ENCODE results near the gene NSUN6.

The NSUN6 gene

DNA sequence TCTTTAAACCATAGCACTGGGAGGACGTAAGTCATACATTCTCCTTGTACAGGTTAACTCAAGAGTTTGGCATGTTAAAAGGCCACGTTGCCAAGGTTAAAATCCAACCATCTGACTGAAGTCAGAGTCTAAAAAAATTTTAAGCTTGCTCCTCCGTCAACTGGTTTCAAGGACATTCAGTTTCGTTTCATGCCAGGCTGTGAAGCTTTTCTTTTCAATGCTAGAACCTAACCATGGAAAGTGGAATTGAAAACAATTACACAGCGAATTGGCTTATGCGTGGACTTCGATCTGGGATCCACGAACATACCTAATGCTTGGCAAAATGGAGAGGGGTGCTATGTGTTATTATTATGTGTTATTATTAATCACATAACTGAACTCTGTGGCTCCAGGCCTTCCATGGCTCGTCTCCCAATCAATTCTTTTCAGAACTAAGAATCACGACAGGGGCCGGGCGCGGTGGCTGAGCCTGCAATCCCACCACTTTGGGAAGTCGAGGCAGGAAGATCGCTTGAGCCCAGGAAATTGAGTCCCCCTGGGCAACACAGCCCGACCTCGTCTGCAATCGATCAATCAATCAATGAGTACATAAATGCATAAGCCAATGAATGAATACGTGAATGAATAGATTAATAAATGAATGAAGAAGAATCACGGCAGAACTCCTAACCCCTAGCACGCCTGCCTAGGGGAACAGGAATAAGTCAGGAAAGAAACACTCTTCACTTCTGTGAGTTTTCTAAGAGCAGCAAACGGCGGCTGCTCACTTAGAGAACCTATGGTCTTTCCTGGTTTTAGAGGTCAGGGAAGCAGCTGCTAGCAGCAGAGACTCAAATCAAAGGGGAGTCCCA lies 7.1 kb upstream of the NSUN6 start:
- Mint-ChIP-seq H3K27ac (peak overlapping the region; percentile 99), H3K36me3 (ENCODE audit: low read depth) (peaks cover 35% of the 10 kb centered on the region), H3K9me3 (peaks cover 12% of the 10 kb centered on the region), H3K27me3 (ENCODE audit: low read depth, poor library complexity) (peaks cover 6% of the 10 kb centered on the region), H3K4me1 (peaks cover 30% of the 10 kb centered on the region), H3K4me3 (peak overlapping the region; percentile 100)
- no peak for DNase-seq
- TF ChIP-seq CTCF (IDR thresholded peaks at IDR 0.05): no peak

GRCh38 chr10:18656724-18657123 lies 5.3 kb upstream of the NSUN6 start:
- Mint-ChIP-seq H3K9me3 (no peaks in the 10 kb centered on the region), H3K27ac (no peak overlapping the region), H3K4me3 (no peak overlapping the region), H3K36me3 (ENCODE audit: low read depth) (peaks cover 17% of the 10 kb centered on the region), H3K27me3 (ENCODE audit: low read depth, poor library complexity) (peaks cover 6% of the 10 kb centered on the region), H3K4me1 (peaks cover 30% of the 10 kb centered on the region)
- no peak for DNase-seq
- TF ChIP-seq CTCF (IDR thresholded peaks at IDR 0.05): no peak

DNA sequence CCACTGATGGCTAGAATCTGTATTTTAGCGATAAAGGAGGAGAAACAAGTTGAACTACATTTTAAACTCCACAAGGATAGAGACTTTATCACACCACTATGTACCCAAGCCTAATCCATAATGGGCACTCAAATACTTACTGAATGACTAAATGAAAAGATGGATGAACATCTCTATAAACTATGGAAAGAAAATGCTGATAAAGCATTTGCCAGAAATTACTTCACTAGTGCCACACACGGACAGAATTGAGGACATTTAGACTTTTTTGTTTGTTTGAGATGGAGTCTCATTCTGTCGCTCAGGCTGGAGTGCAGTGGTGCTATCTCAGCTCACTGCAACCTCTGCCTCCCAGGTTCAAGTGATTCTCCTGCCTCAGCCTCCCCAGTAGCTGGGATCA lies 1.7 kb upstream of the NSUN6 start:
- DNase-seq: no peak
- Mint-ChIP-seq H3K9me3 (no peaks in the 10 kb centered on the region), H3K27me3 (ENCODE audit: low read depth, poor library complexity) (peaks cover 7% of the 10 kb centered on the region), H3K4me3 (peak overlapping the region; percentile 98), H3K27ac (no peak overlapping the region), H3K36me3 (ENCODE audit: low read depth) (peaks cover 4% of the 10 kb centered on the region), H3K4me1 (peaks cover 28% of the 10 kb centered on the region)
- TF ChIP-seq CTCF (IDR thresholded peaks at IDR 0.05): no peak

- Mint-ChIP-seq H3K27ac (no peak overlapping the region), H3K27me3 (ENCODE audit: low read depth, poor library complexity) (peaks cover 7% of the 10 kb centered on the region), H3K36me3 (ENCODE audit: low read depth) (peaks cover 6% of the 10 kb centered on the region), H3K9me3 (no peaks in the 10 kb centered on the region), H3K4me1 (peaks cover 30% of the 10 kb centered on the region), H3K4me3 (peak overlapping the region; percentile 98)
- TF ChIP-seq CTCF (IDR thresholded peaks at IDR 0.05): no peak
- DNase-seq: no peak
Observed at GRCh38 chr10:18650404-18650997, 886 bp downstream of the NSUN6 start.

- TF ChIP-seq CTCF (IDR thresholded peaks at IDR 0.05): no peak
- no peak overlapping the region for H3K27ac Mint-ChIP-seq
- peaks cover 7% of the 10 kb centered on the region for H3K27me3 Mint-ChIP-seq (ENCODE audit: low read depth, poor library complexity)
- no peaks in the 10 kb centered on the region for H3K9me3 Mint-ChIP-seq
- no peak for DNase-seq
- H3K36me3 Mint-ChIP-seq (ENCODE audit: low read depth): peaks cover 8% of the 10 kb centered on the region
- H3K4me3 Mint-ChIP-seq: peak overlapping the region; percentile 98
- H3K4me1 Mint-ChIP-seq: peaks cover 30% of the 10 kb centered on the region
Observed at GRCh38 chr10:18649364-18649959, 1.9 kb downstream of the NSUN6 start.

Data from nephron progenitor cell (in vitro differentiated cells).